ENCODE data around the gene ECE1. TPM values are rescaled to one million over a fixed set of nuclear protein-coding genes. Genes with fewer than 3 reads are reported as not detected.

Gene ECE1
- total RNA-seq, 3 donors from 2014 or later = 121 to 168 (median 149) TPM

Other genes starting within 250 kb of the ECE1 start
- 10 to 100 TPM; 43.5 to 48.5 (median 46.1) TPM for gene EIF4G3, start 113.6 kb downstream of the ECE1 start, total RNA-seq
- 1 to 10 TPM; 4.2 to 4.8 (median 4.3) TPM for gene NBPF3, start 149.7 kb upstream of the ECE1 start, total RNA-seq
- gene ALPL, start 219.0 kb upstream of the ECE1 start, total RNA-seq = under 1 TPM; 0.33 to 0.38 (median 0.34) TPM